GM12878 (cell line): Measurements from ENCODE around the gene ZFPM1. TPM values are rescaled to one million over a fixed set of nuclear protein-coding genes. Genes with fewer than 3 reads are reported as not detected.

Source experiments
- ATAC-seq: fragments of 200-7000 bp; cut with Tn5 transposase; 3 replicates; pipeline ENCODE4 v1.9.1; 2020; ENCODE audit warnings: mild to moderate bottlenecking, moderate library complexity
- BruUV-seq: library from RNA; stranded (reverse); fragments of 400-500 nt; replicated peaks from 2 replicates; lab custom pipeline; 2021; lab: Mats Ljungman, UMichigan
- CTCF ChIA-PET: fragments of 300-600 bp; sonication (Branson Sonifier 250); formaldehyde crosslinking; extraction: SDS; loops from one replicate; lab custom pipeline; 2021; ENCODE audit warnings: inconsistent platforms; lab: Yijun Ruan, JAX
- POLR2A ChIA-PET: fragments of 350-600 bp; formaldehyde crosslinking; extraction: SDS; loops from one replicate; lab custom pipeline; 2021; ENCODE audit warnings: inconsistent platforms; lab: Charles Lee
- RAD21 ChIA-PET: fragments of 300-600 bp; sonication (Branson Sonifier 250); formaldehyde crosslinking; loops from one replicate; lab custom pipeline; 2023; ENCODE audit warnings: antibody characterized with exemption; ENCODE audit not compliant: unreplicated experiment; lab: Charles Lee
- SMC1A ChIA-PET: fragments of 300-600 bp; sonication (Branson Sonifier 250); formaldehyde crosslinking; loops from one replicate; lab custom pipeline; 2023; ENCODE audit not compliant: unreplicated experiment, uncharacterized antibody; lab: Charles Lee
- DNase-seq: peaks from one replicate; pipeline ENCODE4 v3.0.0-alpha.2; 2011; ENCODE audit warnings: low read depth, low spot score
- FAIRE-seq: peaks from 3 replicates; lab custom pipeline; 2011; peaks lifted over from hg19 to GRCh38; lab: Jason Lieb, UNC
- H2AFZ ChIP-seq: 2 replicates; pipeline ENCODE4 v1.6.0; 2011; ENCODE audit warnings: low read depth, low read length, control low read depth; ENCODE audit not compliant: control insufficient read depth
- H3K27ac ChIP-seq: 2 replicates; pipeline ENCODE4 v1.5.1; 2011; ENCODE audit warnings: control low read depth; ENCODE audit not compliant: control insufficient read depth, insufficient read depth
- H3K27me3 ChIP-seq, 2 experiments: replicated peaks in 1 of 2; 2 replicates each; pipeline versions ENCODE4 v1.6.0 to v1.6.1; 2011; ENCODE audit warnings: low read length in 1 of 2; ENCODE audit not compliant: control insufficient read depth in 2 of 2, insufficient read depth in 2 of 2
- H3K36me3 ChIP-seq, 2 experiments: 2 replicates each; pipeline ENCODE4 v1.5.1; 2011; ENCODE audit warnings: low read length in 1 of 2; ENCODE audit not compliant: control insufficient read depth in 2 of 2, insufficient read depth in 2 of 2
- H3K4me1 ChIP-seq: 2 replicates; pipeline ENCODE4 v1.6.1; 2011; ENCODE audit warnings: mild to moderate bottlenecking, low read length, moderate library complexity, mixed read lengths; ENCODE audit not compliant: control insufficient read depth, insufficient read depth
- H3K4me2 ChIP-seq: 2 replicates; pipeline ENCODE4 v1.6.0; 2011; ENCODE audit warnings: control low read depth; ENCODE audit not compliant: control insufficient read depth, insufficient read depth
- H3K4me3 ChIP-seq: fragments of 200-600 bp; sonication (generic); 2 replicates; pipeline ENCODE4 v1.5.1; 2016
- H3K79me2 ChIP-seq: 2 replicates; pipeline ENCODE4 v1.6.0; 2011; ENCODE audit warnings: low read length; ENCODE audit not compliant: control insufficient read depth, insufficient read depth
- H3K9ac ChIP-seq: 2 replicates; pipeline ENCODE4 v1.8.0; 2011; ENCODE audit warnings: low read length, control low read depth, mixed read lengths; ENCODE audit not compliant: control insufficient read depth, insufficient read depth
- H3K9me3 ChIP-seq: replicated peaks from 3 replicates; pipeline ENCODE4 v1.5.1; 2011; ENCODE audit warnings: mild to moderate bottlenecking, low read length; ENCODE audit not compliant: control insufficient read depth, insufficient read depth
- H4K20me1 ChIP-seq: 2 replicates; pipeline ENCODE4 v1.6.0; 2011; ENCODE audit not compliant: control insufficient read depth, insufficient read depth
- CHD4 ChIP-seq: fragments of 200-600 bp; sonication (generic); IDR thresholded peaks from 2 replicates; pipeline ENCODE4 v1.6.1; 2016; ENCODE audit warnings: mild to moderate bottlenecking
- CTCF ChIP-seq, 3 experiments: IDR thresholded peaks in 2 of 3; conservative IDR thresholded peaks in 1 of 3; 2 replicates each; pipeline ENCODE4 v1.5.1; 2011; ENCODE audit warnings: low read depth in 3 of 3, low read length in 3 of 3, mild to moderate bottlenecking in 3 of 3, control low read depth in 2 of 3, moderate library complexity in 2 of 3, inconsistent platforms in 1 of 3, mixed read lengths in 1 of 3; ENCODE audit not compliant: control insufficient read depth in 2 of 3, insufficient read depth in 1 of 3; ENCODE audit errors: extremely low read depth in 1 of 3
- EP300 ChIP-seq, 2 experiments: fragments of 150-350 bp in 1 of 2; IDR thresholded peaks; 2 replicates each; pipeline ENCODE4 v1.6.1; 2011 to 2012; ENCODE audit warnings: low read depth in 2 of 2, low read length in 2 of 2, borderline replicate concordance in 1 of 2, improper control_type of control experiment in 1 of 2, inconsistent platforms in 1 of 2; ENCODE audit not compliant: control insufficient read depth in 1 of 2
- IRF3 ChIP-seq: fragments of 450-650 bp; IDR thresholded peaks from 2 replicates; pipeline ENCODE4 v1.6.1; 2014; ENCODE audit warnings: mild to moderate bottlenecking
- LARP7 ChIP-seq: fragments of 450-650 bp; IDR thresholded peaks from 2 replicates; pipeline ENCODE4 v1.6.1; 2017; ENCODE audit warnings: mild to moderate bottlenecking
- MYC ChIP-seq: IDR thresholded peaks from 2 replicates; pipeline ENCODE4 v1.6.1; 2011; ENCODE audit warnings: mild to moderate bottlenecking, low read length, moderate library complexity, inconsistent platforms; ENCODE audit not compliant: insufficient read depth, insufficient replicate concordance, insufficient read length, severe bottlenecking
- NFXL1 ChIP-seq: fragments of 450-650 bp; IDR thresholded peaks from 2 replicates; pipeline ENCODE4 v1.6.1; 2017; ENCODE audit warnings: antibody characterized with exemption, mild to moderate bottlenecking, borderline replicate concordance
- RFX5 ChIP-seq: IDR thresholded peaks from 2 replicates; pipeline ENCODE4 v1.6.1; 2011; ENCODE audit warnings: low read depth, low read length, improper control_type of control experiment
- SMARCA5 ChIP-seq: fragments of 450-650 bp; IDR thresholded peaks from 2 replicates; pipeline ENCODE4 v1.6.1; 2017; ENCODE audit warnings: mild to moderate bottlenecking
- WGBS: methylation state at CpG from one replicate; pipeline ENCODE4 v1.1.6; 2016; ENCODE audit warnings: low lambda C conversion rate; ENCODE audit not compliant: insufficient replicate concordance, insufficient coverage; ENCODE audit errors: missing lambda C conversion rate; 5-methylcytosine and 5-hydroxymethylcytosine counted together
- in situ Hi-C: fragments of 300-500 bp; cut with MboI; formaldehyde crosslinking; loops from 9 replicates; pipeline ENCODE4 v1.14.3; 2018; ENCODE audit warnings: mixed read lengths
- intact Hi-C: fragments of 100-400 bp; cut with micrococcal nuclease; formaldehyde crosslinking; loops from one replicate; pipeline ENCODE4 v1.14.2; 2022; ENCODE audit not compliant: unreplicated experiment
- polyA plus RNA-seq, 11 experiments: library from polyadenylated mRNA; depleted of rRNA in 4 of 11; unstranded in 6 of 11; stranded (reverse) in 5 of 11; fragments of >200 nt; fragmentation: Nextera tagmentation in 4 of 11; fragmentation: Illumina TruSeq in 1 of 11; extraction: Ambion mirVana in 4 of 11; extraction: Trizol in 1 of 11; gene quantifications; 1 replicate in 1 of 11; 2 replicates in 10 of 11; pipeline versions ENCODE4 v1.2.1 to v1.2.3, GENCODE V29; 2011 to 2016; ENCODE audit warnings: inconsistent platforms in 2 of 11, missing spikeins in 2 of 11, low read depth in 1 of 11
- total RNA-seq, 4 experiments: library from RNA; depleted of rRNA in 3 of 4; stranded (reverse); fragments of >200 nt in 3 of 4; fragmentation: Illumina TruSeq in 1 of 4; extraction: Trizol in 1 of 4; gene quantifications; 2 replicates each; pipeline versions ENCODE4 v1.2.1 to v1.2.3, GENCODE V29; 2013 to 2021

ZFPM1 gene
- total and polyA plus RNA-seq, 10 of the 15 experiments (the other 5 are each of a cell fraction or from before 2014, with no cell fraction given), result 0.02 to 5.1 (median 0.30) TPM

- no peak for TF ChIP-seq IRF3
- TF ChIP-seq NFXL1, result no peak
- TF ChIP-seq EP300 (IDR thresholded peaks at IDR 0.05; ENCODE audit: borderline replicate concordance in 1 of 2, control insufficient read depth in 1 of 2, low read depth in 2 of 2, low read length in 2 of 2), result no peak
- no peak for TF ChIP-seq MYC
- TF ChIP-seq RFX5, result no peak
- no peak for TF ChIP-seq SMARCA5
- TF ChIP-seq, all 136 proteins: peak for 0
Measured at GRCh38 chr16:88427376-88427775, 25.7 kb upstream of the ZFPM1 start (continued).

- RAD21 ChIA-PET, result no interaction called here
- TF ChIP-seq CTCF (IDR thresholded peaks at IDR 0.05 in 2 of 3, conservative IDR thresholded peaks at IDR 0.05 in 1 of 3; ENCODE audit: control insufficient read depth in 2 of 3, extremely low read depth in 1 of 3, insufficient read depth in 1 of 3, low read depth in 3 of 3, low read length in 3 of 3) (no peak), LARP7 (no peak), CHD4 (no peak)
- no peak overlapping the region for H2AFZ ChIP-seq
- intact Hi-C loops (no loop called here), in situ Hi-C loops (loop anchor here (25.0 kb wide), 1 partner anchor 466 kb away; the partner anchor contains the start of gene BANP)
- WGBS, result 62% methylated on average over 17 of the region's 19 CpGs
- CTCF ChIA-PET, result interaction anchor here (1.5 kb wide), 1 partner anchor 10 kb away, joined by 7 read pairs; no protein-coding TSS in a partner anchor
- FAIRE-seq, result no peak
- H3K27me3 ChIP-seq, result no peaks in the 10 kb centered on the region
- no peaks in the 10 kb centered on the region for H3K9me3 ChIP-seq
- no peaks in the 10 kb centered on the region for H3K4me1 ChIP-seq
- H4K20me1 ChIP-seq, result no peaks in the 10 kb centered on the region
- H3K4me3 ChIP-seq, result no peak overlapping the region
- H3K79me2 ChIP-seq, result no peaks in the 10 kb centered on the region
- no peak overlapping the region for H3K9ac ChIP-seq
- no peak for ATAC-seq
- no peak overlapping the region for H3K27ac ChIP-seq
- BruUV-seq, result no TSS peak
- no peaks in the 10 kb centered on the region for H3K36me3 ChIP-seq
- POLR2A ChIA-PET, result no interaction called here
- no peak overlapping the region for H3K4me2 ChIP-seq
- SMC1A ChIA-PET, result no interaction called here
- DNase-seq, result no peak
Measured at GRCh38 chr16:88428156-88428555, 24.9 kb upstream of the ZFPM1 start.
